Right kidney (tissue), 1 donor: ENCODE results near the gene TGM1.

Experiments used
- DNase-seq: peaks from one replicate; pipeline ENCODE4 v3.0.0-alpha.2; 2016

TGM1 gene

DNA sequence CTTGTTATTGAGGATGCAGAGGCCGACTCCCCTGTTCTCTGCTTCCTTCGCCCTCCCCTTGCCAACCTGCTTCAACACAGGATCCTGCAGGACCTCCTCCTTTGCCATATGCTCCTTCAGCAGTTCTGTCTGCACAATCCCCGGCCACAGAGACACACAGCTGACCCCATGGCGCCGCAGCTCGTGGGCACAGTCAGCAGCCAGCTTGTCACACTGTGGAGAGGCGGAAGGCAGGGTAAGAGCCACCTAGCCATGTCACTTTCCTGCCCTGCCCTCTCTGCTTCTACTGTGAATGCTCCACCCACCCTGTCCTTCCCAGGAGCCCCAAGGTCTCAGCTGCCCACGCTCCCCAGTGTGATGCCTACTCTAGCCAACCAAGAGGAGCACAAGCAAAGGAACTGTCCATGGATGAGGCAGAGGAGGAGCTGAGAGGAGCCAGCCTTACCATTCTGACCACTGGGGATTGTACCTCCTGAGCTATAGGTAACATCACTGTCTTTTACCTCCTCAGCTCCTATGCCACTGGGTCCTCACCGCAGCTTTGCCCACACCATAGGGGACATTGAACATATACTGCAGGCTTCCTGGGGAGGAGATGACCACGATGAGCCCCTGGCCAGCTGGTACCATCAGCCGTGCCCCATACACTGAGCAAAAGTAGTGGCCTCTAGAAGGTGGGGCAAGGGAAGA lies 29.3 kb upstream of the TGM1 start:
- no peak for DNase-seq

DNA sequence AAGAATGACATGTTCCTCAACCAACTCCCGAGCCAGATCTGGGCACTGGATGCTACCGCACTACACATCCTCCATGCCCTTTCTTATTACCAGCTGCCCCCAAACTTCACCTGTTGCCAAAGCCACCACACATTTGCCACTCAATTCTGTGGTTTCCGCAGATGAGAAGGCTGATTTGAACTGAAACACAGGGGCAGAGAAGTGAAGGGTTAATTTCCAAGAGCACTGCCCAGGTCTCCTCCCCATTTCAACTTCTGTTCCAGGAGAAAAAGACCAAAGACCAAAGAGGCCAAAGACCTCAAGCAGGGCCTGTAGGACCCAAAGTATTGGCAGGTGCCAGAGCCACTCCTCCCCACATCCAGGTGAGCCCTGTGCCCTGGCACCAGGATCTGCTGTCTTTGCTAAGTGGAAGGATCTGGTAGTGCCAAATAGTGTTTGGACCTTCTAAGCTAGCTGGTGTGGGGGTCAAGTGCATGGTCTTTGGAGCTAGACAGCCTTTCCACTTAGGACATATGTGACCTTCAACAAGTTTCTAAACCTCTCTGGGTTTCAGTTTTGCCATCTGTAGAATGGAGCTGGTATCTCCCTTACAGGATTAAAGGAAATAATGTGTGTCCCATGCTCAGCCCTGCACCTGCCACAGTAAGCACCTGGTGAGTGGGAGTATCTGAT lies 28.6 kb upstream of the TGM1 start:
- DNase-seq: no peak

DNA sequence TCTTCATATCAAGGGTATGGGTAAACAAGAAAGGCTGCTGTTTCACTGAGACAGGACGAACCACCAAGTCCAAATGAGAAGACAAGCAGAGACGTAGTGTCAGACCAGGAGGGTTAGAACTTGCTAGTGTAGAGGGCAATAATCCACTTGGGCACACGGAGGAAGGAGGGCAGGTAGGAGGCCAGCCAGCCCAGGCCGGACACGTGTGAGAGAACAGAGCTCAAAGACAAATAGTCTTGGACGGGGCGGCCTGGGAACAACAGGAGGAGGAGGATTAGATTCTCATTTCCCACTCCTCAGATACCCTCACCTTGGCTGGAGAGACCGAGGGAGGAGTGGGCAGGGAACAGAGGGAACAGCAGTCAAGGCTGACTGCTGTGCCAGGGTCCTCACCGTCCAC lies 27.8 kb upstream of the TGM1 start:
- DNase-seq: no peak

GRCh38 chr14:24289649-24290280 lies 26.8 kb upstream of the TGM1 start:
- no peak for DNase-seq

DNA sequence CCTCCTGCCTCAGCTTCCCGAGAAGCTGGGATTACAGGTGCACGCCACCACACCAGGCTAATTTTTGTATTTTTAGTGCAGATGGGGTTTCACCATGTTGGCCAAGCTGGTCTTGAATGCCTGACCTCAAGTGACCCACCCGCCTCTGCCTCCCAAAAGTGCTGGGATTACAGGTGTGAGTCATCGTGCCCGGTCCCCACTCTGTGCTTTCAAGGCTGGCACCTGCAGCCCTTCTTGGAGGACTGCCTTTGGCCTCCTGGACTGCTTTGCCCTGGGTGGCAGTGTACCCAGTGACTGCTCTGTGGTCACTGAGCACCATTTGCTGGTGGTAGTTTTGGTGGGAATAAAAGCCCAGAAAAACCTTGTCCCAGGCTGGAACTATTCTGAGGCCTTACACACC lies 24.0 kb upstream of the TGM1 start:
- DNase-seq: no peak

- DNase-seq: no peak
These were observed 22.4 kb upstream of the TGM1 start for GRCh38 chr14:24285351-24285750.

- no peak for DNase-seq
These were observed 21.6 kb upstream of the TGM1 start for GRCh38 chr14:24284501-24285035.

- DNase-seq: no peak
These were observed 21.0 kb upstream of the TGM1 start for GRCh38 chr14:24283796-24284460.

GRCh38 chr14:24282736-24283135 lies 19.8 kb upstream of the TGM1 start:
- no peak for DNase-seq

DNA sequence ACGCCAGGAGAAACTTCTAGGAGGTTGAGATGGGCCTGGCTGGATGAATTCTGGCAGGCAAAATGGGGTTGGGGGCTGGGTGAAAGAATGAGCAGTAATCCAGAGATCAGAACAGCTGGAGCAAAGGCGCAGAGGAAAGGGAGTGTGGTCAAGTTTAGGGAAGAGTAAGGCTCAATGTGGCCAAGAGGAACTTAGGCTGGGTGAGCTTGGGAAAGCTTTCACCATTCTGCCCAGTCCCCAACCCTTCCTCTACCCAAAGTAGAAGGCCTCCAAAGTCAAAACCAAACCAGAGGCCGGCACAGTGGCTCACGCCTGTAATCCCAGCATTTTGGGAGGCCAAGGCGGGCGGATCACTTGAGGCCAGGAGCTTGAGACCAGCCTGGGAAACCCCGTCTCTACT lies 18.7 kb upstream of the TGM1 start:
- no peak for DNase-seq

DNA sequence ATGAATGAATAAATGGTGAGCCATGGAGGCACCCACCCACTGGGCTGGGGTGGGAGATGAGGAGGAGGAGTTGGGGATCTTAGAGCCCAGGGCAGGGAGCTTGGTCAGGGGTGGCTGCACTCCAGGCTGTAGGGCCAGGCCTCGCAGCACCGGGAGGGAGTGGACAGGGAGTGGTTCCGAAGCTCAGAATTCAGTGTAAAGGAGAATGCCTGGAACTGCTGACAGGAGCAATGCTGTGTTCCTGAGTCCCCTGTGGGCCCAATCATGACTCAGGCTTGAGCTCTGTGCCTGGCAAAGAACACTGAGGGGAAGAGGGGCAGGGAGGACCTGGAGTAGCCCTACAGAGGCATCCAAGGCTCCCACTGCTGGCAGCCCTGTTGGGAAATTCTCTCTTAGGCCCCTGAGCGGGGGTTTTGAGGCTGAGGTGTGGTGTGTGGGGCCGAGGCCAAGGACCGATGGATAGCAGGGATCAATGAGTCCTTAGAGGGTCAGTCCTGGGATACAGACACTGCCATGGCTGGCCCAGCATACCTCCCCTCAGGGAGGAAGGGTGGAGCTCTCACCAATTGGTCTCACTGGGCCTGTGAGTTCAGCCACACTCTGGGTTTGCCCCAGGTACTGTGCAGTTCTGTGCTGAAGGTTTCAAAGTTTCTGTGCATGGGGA lies 18.0 kb upstream of the TGM1 start:
- DNase-seq: no peak

GRCh38 chr14:24279301-24280186 lies 16.6 kb upstream of the TGM1 start:
- DNase-seq: no peak

- DNase-seq: no peak
These were observed 15.4 kb upstream of the TGM1 start for GRCh38 chr14:24278424-24278823.

DNA sequence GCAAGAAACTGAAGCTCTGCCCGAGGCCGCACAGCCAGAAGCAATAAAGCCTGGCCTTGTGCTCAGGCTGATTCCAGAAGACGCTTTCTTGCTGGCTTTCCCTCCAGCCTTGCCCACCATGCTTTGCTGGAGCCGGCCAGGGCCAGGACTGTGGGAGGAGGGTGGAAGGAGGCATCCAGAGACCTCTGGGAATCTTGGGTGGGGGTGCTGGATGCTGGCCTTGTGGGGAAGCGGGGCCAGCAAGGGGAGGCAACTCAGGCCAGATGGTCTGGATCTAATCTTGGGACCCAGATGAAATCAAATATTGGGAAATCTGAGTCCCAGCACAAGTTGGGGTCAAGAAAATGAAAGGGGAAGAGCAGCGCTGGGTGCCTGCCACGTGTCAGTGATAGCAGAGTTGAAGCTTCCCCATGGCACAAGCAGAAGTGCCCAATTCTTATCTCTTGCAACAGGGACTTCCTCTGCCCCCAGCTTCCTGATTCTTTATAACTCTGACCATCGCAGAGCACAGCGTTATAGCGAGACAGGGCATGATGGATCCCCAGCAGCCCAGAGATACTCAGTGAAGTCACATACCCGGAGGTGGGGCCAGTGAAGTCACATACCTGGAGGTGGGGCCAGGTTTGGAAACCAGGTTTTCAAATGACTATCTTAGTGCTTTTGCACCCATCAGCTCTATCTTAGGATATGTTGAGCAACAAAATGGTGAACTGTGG lies 14.8 kb upstream of the TGM1 start:
- no peak for DNase-seq

- DNase-seq: no peak
These were observed 14.1 kb upstream of the TGM1 start for GRCh38 chr14:24277071-24277470.

DNA sequence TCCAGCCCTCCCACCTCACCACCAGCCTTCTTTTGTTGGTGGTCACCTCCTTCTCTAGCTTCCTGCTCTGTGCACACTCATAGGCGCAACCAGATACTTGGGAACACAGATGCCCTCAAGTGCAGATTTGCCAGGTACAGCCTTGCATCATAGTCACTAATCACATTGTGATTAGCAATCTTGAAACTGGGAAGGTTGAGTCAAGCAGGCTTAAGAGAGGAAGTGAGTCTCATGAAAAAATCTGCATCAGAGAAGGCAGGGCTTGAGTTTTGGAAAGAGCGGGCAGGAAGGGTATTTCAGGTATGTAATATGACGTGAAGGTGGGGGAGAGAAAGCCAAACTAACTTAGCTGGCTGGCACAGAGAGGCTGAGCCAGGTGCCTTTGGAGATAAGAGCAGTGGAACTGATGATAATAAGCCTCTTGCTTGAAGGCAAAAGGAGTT lies 11.1 kb upstream of the TGM1 start:
- DNase-seq: no peak

DNA sequence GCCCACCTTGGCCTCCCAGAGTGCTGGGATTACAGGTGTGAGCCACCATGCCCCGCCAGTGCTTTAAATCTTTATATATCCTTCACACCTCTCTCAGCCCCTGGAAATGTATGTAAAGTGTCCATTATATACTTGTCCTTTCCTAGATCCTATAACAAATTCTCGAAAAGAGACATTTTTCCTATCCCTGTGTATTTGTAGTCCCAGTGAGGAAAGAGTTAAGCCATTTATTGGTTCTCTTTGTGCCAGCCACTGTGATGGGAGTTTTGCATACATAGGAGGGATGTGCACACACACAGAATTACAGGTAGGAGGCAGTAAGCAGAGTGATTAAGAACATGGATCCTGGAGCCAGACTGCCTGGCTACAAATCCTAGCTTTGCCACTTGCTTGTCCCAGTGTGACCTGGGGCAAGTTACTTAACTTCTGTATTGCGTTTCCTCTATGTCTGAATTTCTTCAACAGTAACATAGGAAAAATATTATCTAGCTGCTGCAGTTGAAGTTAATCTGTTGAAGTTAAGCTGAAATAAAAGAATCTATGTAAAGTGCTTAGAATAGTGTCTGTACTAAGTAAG lies 10.5 kb upstream of the TGM1 start:
- no peak for DNase-seq

GRCh38 chr14:24272467-24272866 lies 9.5 kb upstream of the TGM1 start:
- DNase-seq: no peak

DNA sequence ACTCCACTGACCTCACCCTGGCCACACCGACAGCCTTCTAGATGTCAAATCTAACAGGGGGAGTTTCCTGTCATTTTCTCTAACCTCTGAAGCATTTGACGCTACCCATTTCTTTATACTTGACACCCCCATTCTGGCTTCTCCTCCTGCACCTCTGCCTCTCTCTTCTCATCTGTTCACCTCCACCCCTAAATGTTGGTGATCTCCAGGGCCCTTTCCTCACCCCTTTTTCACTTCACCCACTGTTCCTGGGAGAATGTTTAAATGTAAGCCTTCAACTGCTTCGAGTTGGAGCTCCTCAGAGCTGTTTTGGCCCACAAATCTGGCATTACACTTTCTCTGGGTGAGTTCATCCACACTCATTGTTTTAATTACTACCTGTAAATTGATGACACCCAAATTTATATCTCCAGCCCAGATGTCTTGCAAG lies 8.9 kb upstream of the TGM1 start:
- DNase-seq: no peak

DNA sequence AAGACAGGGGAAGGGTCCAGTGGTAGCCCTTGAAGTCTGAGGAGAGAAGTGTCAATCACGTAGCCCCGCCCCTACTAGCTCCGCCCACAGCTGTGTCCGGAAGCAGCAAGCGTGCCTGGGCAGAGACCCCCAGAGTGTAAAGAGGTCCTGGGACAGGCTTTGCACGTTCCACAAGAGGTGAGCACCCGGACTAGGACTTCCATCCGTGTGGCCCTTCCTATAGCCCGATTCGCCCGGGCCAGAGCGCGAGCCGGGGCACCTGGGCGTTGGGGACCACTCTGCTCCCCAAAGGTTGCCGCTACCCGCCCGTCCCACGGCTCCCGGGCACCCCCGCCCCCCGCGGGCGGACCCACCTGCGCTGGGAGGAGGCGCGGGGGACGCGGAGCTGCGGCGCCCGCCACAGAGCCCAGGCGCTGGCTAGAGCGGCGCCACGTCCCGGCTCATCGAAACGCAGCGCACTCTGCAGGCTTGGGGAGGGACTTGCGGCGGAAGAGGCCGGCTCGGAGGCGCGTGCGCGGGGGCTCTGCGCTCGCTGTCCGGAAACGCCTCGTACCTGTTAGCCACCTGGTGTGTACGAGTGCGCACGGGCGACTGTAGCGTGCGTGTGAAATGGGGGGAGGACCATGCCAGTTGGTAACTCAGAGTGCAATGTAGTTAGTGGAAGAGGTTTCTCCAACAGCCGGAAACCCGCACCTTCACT lies 8.3 kb upstream of the TGM1 start, which contains the start of gene RABGGTA:
Gene RABGGTA, minus strand, starts transcription at position 464 of the 700 bp plus-strand sequence. CDS start 482 bp downstream, outside the sequence.
- peak; percentile 96 for DNase-seq
